ENCODE data around the gene LCE2B.
A peak's percentile ranks its signal among the peaks of the same experiment; 100 is the strongest.
"Not testable (repeated sequence)": the region's sequence is repeated elsewhere in the genome, so short reads cannot be mapped to it uniquely, and the experiment has no call there.

The LCE2B gene

GRCh38 chr1:152685823-152686222 is at the start of gene LCE2B:
Gene LCE2B (plus strand): TSS chr1:152686123. CDS start chr1:152686844, 721 bp downstream.
- not testable (repeated sequence) for DNase-seq (ENCODE audit: low read depth)

- DNase-seq (ENCODE audit: low read depth), result no peak
These were observed 45.6 kb upstream of the LCE2B start for GRCh38 chr1:152640351-152640750.

- no peak for DNase-seq (ENCODE audit: low read depth)
These were observed 42.0 kb upstream of the LCE2B start for GRCh38 chr1:152643945-152644344.

GRCh38 chr1:152645146-152645545 is 40.8 kb upstream of the LCE2B start:
- DNase-seq (ENCODE audit: low read depth), result no peak

GRCh38 chr1:152646656-152647055 is 39.3 kb upstream of the LCE2B start:
- no peak for DNase-seq (ENCODE audit: low read depth)

GRCh38 chr1:152654110-152654509 is 31.8 kb upstream of the LCE2B start:
- peak; percentile 18 for DNase-seq (ENCODE audit: low read depth)

GRCh38 chr1:152656459-152656858 is 29.5 kb upstream of the LCE2B start:
- no peak for DNase-seq (ENCODE audit: low read depth)

GRCh38 chr1:152657677-152658076 is 28.2 kb upstream of the LCE2B start:
- no peak for DNase-seq (ENCODE audit: low read depth)

GRCh38 chr1:152658649-152659048 is 27.3 kb upstream of the LCE2B start:
- no peak for DNase-seq (ENCODE audit: low read depth)

GRCh38 chr1:152663098-152663497 is 22.8 kb upstream of the LCE2B start, which contains the start of gene LCE2D:
Gene LCE2D (plus strand): TSS chr1:152663380. CDS start chr1:152664106, 726 bp downstream.
- no peak for DNase-seq (ENCODE audit: low read depth)

- not testable (repeated sequence) for DNase-seq (ENCODE audit: low read depth)
These were observed 19.8 kb upstream of the LCE2B start for GRCh38 chr1:152666171-152666570.

- no peak for DNase-seq (ENCODE audit: low read depth)
These were observed 18.3 kb upstream of the LCE2B start for GRCh38 chr1:152667648-152668047.

GRCh38 chr1:152673016-152673415 is 12.9 kb upstream of the LCE2B start:
- DNase-seq (ENCODE audit: low read depth), result no peak

GRCh38 chr1:152674983-152675382 is 10.9 kb upstream of the LCE2B start, which contains the start of gene LCE2C:
Gene LCE2C (plus strand): TSS chr1:152675279. CDS start chr1:152676016, 737 bp downstream.
- DNase-seq (ENCODE audit: low read depth), result not testable (repeated sequence)

- no peak for DNase-seq (ENCODE audit: low read depth)
These were observed 6.5 kb upstream of the LCE2B start for GRCh38 chr1:152679459-152679858.

GRCh38 chr1:152681616-152682015 is 4.3 kb upstream of the LCE2B start:
- DNase-seq (ENCODE audit: low read depth), result no peak

- DNase-seq (ENCODE audit: low read depth), result no peak
These were observed 2.1 kb upstream of the LCE2B start for GRCh38 chr1:152683846-152684245.

GRCh38 chr1:152697701-152698600 is 12.0 kb downstream of the LCE2B start, which contains the start of gene LCE2A:
Gene LCE2A (plus strand): TSS chr1:152698345. CDS start chr1:152698902, 557 bp downstream.
- DNase-seq (ENCODE audit: low read depth), result no peak

GRCh38 chr1:152699746-152700145 is 13.8 kb downstream of the LCE2B start:
- no peak for DNase-seq (ENCODE audit: low read depth)

GRCh38 chr1:152707860-152708259 is 21.9 kb downstream of the LCE2B start, which contains the start of gene LCE4A:
Gene LCE4A (plus strand): TSS chr1:152708160. CDS start chr1:152709076, 916 bp downstream.
- no peak for DNase-seq (ENCODE audit: low read depth)

- DNase-seq (ENCODE audit: low read depth), result no peak
These were observed 32.3 kb downstream of the LCE2B start for GRCh38 chr1:152718238-152718637.

GRCh38 chr1:152725261-152725660 is 39.3 kb downstream of the LCE2B start:
- DNase-seq (ENCODE audit: low read depth), result no peak

- DNase-seq (ENCODE audit: low read depth), result no peak
These were observed 43.1 kb downstream of the LCE2B start for GRCh38 chr1:152728986-152729385.
